Measurements from ENCODE around the gene DCBLD2.

The DCBLD2 gene

GRCh38 chr3:98779541-98780335 is 121.8 kb downstream of the DCBLD2 start:
- WGBS, 2 experiments (ENCODE audit: insufficient coverage in 2 of 2), result no CpG with 5 or more reads among the region's 4 CpGs
- Histone ChIP-seq H3K36me3 (ENCODE audit: control insufficient read depth, insufficient read depth, low read length) (peaks cover 88% of the 10 kb centered on the region), H3K4me3 (ENCODE audit: extremely low read depth, insufficient read depth, low read length, poor library complexity, severe bottlenecking) (no peak overlapping the region), H3K4me1 (ENCODE audit: control insufficient read depth, insufficient read depth, low read length, poor library complexity, severe bottlenecking) (peaks cover 44% of the 10 kb centered on the region), H3K9me3 (ENCODE audit: control insufficient read depth, low read length) (no peaks in the 10 kb centered on the region), H3K27ac (ENCODE audit: low read depth, low read length, severe bottlenecking) (peak overlapping the region; percentile 95)

- Histone ChIP-seq H3K36me3 (ENCODE audit: control insufficient read depth, insufficient read depth, low read length) (peaks cover 88% of the 10 kb centered on the region), H3K4me3 (ENCODE audit: extremely low read depth, insufficient read depth, low read length, poor library complexity, severe bottlenecking) (no peak overlapping the region), H3K4me1 (ENCODE audit: control insufficient read depth, insufficient read depth, low read length, poor library complexity, severe bottlenecking) (peaks cover 40% of the 10 kb centered on the region), H3K27ac (ENCODE audit: low read depth, low read length, severe bottlenecking) (peak overlapping the region; percentile 95), H3K9me3 (ENCODE audit: control insufficient read depth, low read length) (no peaks in the 10 kb centered on the region)
- 93 to 94% methylated on average over 2 to 4 of the region's 5 CpGs for WGBS, 2 experiments (ENCODE audit: insufficient coverage in 2 of 2)
Observed at GRCh38 chr3:98778852-98779413, 122.6 kb downstream of the DCBLD2 start.

GRCh38 chr3:98778383-98778782 is 123.1 kb downstream of the DCBLD2 start:
- H3K4me3 ChIP-seq (ENCODE audit: extremely low read depth, insufficient read depth, low read length, poor library complexity, severe bottlenecking), result no peak overlapping the region
- peaks cover 39% of the 10 kb centered on the region for H3K4me1 ChIP-seq (ENCODE audit: control insufficient read depth, insufficient read depth, low read length, poor library complexity, severe bottlenecking)
- WGBS, 2 experiments (ENCODE audit: insufficient coverage in 2 of 2), result 83 to 100% methylated on average over 2 to 3 of the region's 5 CpGs
- no peaks in the 10 kb centered on the region for H3K9me3 ChIP-seq (ENCODE audit: control insufficient read depth, low read length)
- H3K36me3 ChIP-seq (ENCODE audit: control insufficient read depth, insufficient read depth, low read length), result peaks cover 88% of the 10 kb centered on the region
- no peak overlapping the region for H3K27ac ChIP-seq (ENCODE audit: low read depth, low read length, severe bottlenecking)

- Histone ChIP-seq H3K4me3 (ENCODE audit: extremely low read depth, insufficient read depth, low read length, poor library complexity, severe bottlenecking) (no peak overlapping the region), H3K36me3 (ENCODE audit: control insufficient read depth, insufficient read depth, low read length) (peaks cover 88% of the 10 kb centered on the region), H3K4me1 (ENCODE audit: control insufficient read depth, insufficient read depth, low read length, poor library complexity, severe bottlenecking) (peaks cover 35% of the 10 kb centered on the region), H3K27ac (ENCODE audit: low read depth, low read length, severe bottlenecking) (no peak overlapping the region), H3K9me3 (ENCODE audit: control insufficient read depth, low read length) (no peaks in the 10 kb centered on the region)
Observed at GRCh38 chr3:98777801-98778220, 123.7 kb downstream of the DCBLD2 start.

- H3K4me1 ChIP-seq (ENCODE audit: control insufficient read depth, insufficient read depth, low read length, poor library complexity, severe bottlenecking), result peaks cover 32% of the 10 kb centered on the region
- H3K4me3 ChIP-seq (ENCODE audit: extremely low read depth, insufficient read depth, low read length, poor library complexity, severe bottlenecking), result no peak overlapping the region
- H3K36me3 ChIP-seq (ENCODE audit: control insufficient read depth, insufficient read depth, low read length), result peaks cover 85% of the 10 kb centered on the region
- 100% methylated on average over 1 of the region's 2 CpGs; no CpG with 5 or more reads in 1 of the 2 experiments for WGBS, 2 experiments (ENCODE audit: insufficient coverage in 2 of 2)
- H3K9me3 ChIP-seq (ENCODE audit: control insufficient read depth, low read length), result no peaks in the 10 kb centered on the region
- H3K27ac ChIP-seq (ENCODE audit: low read depth, low read length, severe bottlenecking), result no peak overlapping the region
Observed at GRCh38 chr3:98777286-98777685, 124.2 kb downstream of the DCBLD2 start.

- no peak overlapping the region for H3K27ac ChIP-seq (ENCODE audit: low read depth, low read length, severe bottlenecking)
- H3K36me3 ChIP-seq (ENCODE audit: control insufficient read depth, insufficient read depth, low read length), result peaks cover 83% of the 10 kb centered on the region
- no peak overlapping the region for H3K4me3 ChIP-seq (ENCODE audit: extremely low read depth, insufficient read depth, low read length, poor library complexity, severe bottlenecking)
- H3K9me3 ChIP-seq (ENCODE audit: control insufficient read depth, low read length), result no peaks in the 10 kb centered on the region
- peaks cover 26% of the 10 kb centered on the region for H3K4me1 ChIP-seq (ENCODE audit: control insufficient read depth, insufficient read depth, low read length, poor library complexity, severe bottlenecking)
Observed at GRCh38 chr3:98776140-98776493, 125.4 kb downstream of the DCBLD2 start.

GRCh38 chr3:98775459-98776139 is 125.9 kb downstream of the DCBLD2 start:
- WGBS, 2 experiments (ENCODE audit: insufficient coverage in 2 of 2), result no CpG with 5 or more reads among the region's 3 CpGs
- H3K4me1 ChIP-seq (ENCODE audit: control insufficient read depth, insufficient read depth, low read length, poor library complexity, severe bottlenecking), result peaks cover 25% of the 10 kb centered on the region
- H3K27ac ChIP-seq (ENCODE audit: low read depth, low read length, severe bottlenecking), result no peak overlapping the region
- peaks cover 82% of the 10 kb centered on the region for H3K36me3 ChIP-seq (ENCODE audit: control insufficient read depth, insufficient read depth, low read length)
- no peak overlapping the region for H3K4me3 ChIP-seq (ENCODE audit: extremely low read depth, insufficient read depth, low read length, poor library complexity, severe bottlenecking)
- H3K9me3 ChIP-seq (ENCODE audit: control insufficient read depth, low read length), result no peaks in the 10 kb centered on the region

- Histone ChIP-seq H3K9me3 (ENCODE audit: control insufficient read depth, low read length) (no peaks in the 10 kb centered on the region), H3K36me3 (ENCODE audit: control insufficient read depth, insufficient read depth, low read length) (peaks cover 68% of the 10 kb centered on the region), H3K4me1 (ENCODE audit: control insufficient read depth, insufficient read depth, low read length, poor library complexity, severe bottlenecking) (no peaks in the 10 kb centered on the region), H3K4me3 (ENCODE audit: extremely low read depth, insufficient read depth, low read length, poor library complexity, severe bottlenecking) (no peak overlapping the region), H3K27ac (ENCODE audit: low read depth, low read length, severe bottlenecking) (no peak overlapping the region)
- WGBS, 2 experiments (ENCODE audit: insufficient coverage in 2 of 2), result 86 to 89% methylated on average over 1 of the region's 2 CpGs
Observed at GRCh38 chr3:98772022-98772421, 129.5 kb downstream of the DCBLD2 start.

- Histone ChIP-seq H3K9me3 (ENCODE audit: control insufficient read depth, low read length) (no peaks in the 10 kb centered on the region), H3K4me1 (ENCODE audit: control insufficient read depth, insufficient read depth, low read length, poor library complexity, severe bottlenecking) (no peaks in the 10 kb centered on the region), H3K27ac (ENCODE audit: low read depth, low read length, severe bottlenecking) (no peak overlapping the region), H3K4me3 (ENCODE audit: extremely low read depth, insufficient read depth, low read length, poor library complexity, severe bottlenecking) (no peak overlapping the region), H3K36me3 (ENCODE audit: control insufficient read depth, insufficient read depth, low read length) (peaks cover 57% of the 10 kb centered on the region)
- 95 to 98% methylated on average over 7 to 8 of the region's 8 CpGs for WGBS, 2 experiments (ENCODE audit: insufficient coverage in 2 of 2)
Observed at GRCh38 chr3:98770261-98771039, 131.0 kb downstream of the DCBLD2 start.

- Histone ChIP-seq H3K4me3 (ENCODE audit: extremely low read depth, insufficient read depth, low read length, poor library complexity, severe bottlenecking) (no peak overlapping the region), H3K36me3 (ENCODE audit: control insufficient read depth, insufficient read depth, low read length) (peaks cover 48% of the 10 kb centered on the region), H3K9me3 (ENCODE audit: control insufficient read depth, low read length) (no peaks in the 10 kb centered on the region), H3K27ac (ENCODE audit: low read depth, low read length, severe bottlenecking) (no peak overlapping the region), H3K4me1 (ENCODE audit: control insufficient read depth, insufficient read depth, low read length, poor library complexity, severe bottlenecking) (peaks cover 2% of the 10 kb centered on the region)
Observed at GRCh38 chr3:98769448-98769847, 132.0 kb downstream of the DCBLD2 start.

All from mesodermal cell (in vitro differentiated cells).